ENCODE measurements around the gene HS2ST1. TPM values are rescaled to one million over a fixed set of nuclear protein-coding genes. Genes with fewer than 3 reads are reported as not detected.

Gene HS2ST1
- polyA plus RNA-seq, 3 donors = 2.6 to 6.0 (median 4.2) TPM

DNA sequence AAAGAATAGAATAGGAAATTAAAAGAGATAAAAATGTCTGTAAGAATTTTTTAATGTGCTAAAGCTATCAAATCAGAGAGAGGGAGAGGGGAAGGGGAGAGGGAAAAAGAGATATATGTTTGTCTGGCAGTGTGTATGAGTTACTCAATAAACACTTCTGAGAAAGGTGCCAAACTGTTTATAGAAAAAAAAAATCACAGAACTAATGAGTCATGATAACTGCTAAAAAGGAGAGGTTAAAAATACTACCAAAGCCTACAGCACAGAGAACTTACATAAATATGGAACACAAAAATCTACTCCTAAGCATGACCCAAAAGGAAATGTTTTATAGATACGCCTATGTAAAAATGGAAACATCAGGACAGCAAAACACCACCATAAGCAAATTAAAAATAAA lies 46.0 kb upstream of the HS2ST1 start:
- Mint-ChIP-seq H3K4me3 (no peak overlapping the region), H3K4me1 (peaks cover 3% of the 10 kb centered on the region), H3K36me3 (peaks cover 12 to 35% of the 10 kb centered on the region in 2 donors), H3K9me3 (peaks cover 0 to 3% (median 0%) of the 10 kb centered on the region in 7 donors), H3K27me3 (ENCODE audit: low read depth in 3 of 3) (peaks cover 0 to 2% (median 0%) of the 10 kb centered on the region in 3 donors), H3K27ac (peak overlapping the region in 4 of 7 donors; percentile 16 to 55 (median 24))
- Histone ChIP-seq H3K27ac (ENCODE audit: low read depth in 1 of 2, low read length in 2 of 2) (no peak overlapping the region), H3K9me3 (replicated peaks in 1 of 2; ENCODE audit: control insufficient read depth in 1 of 2, insufficient read depth in 1 of 2, low read length in 2 of 2) (no peaks in the 10 kb centered on the region), H3K4me3 (replicated peaks in 1 of 3; ENCODE audit: low read depth in 2 of 3, low read length in 3 of 3) (no peak overlapping the region), H3K79me2 (ENCODE audit: insufficient read depth, low read length) (peaks cover 6% of the 10 kb centered on the region), H3K27me3 (ENCODE audit: control insufficient read depth in 2 of 2, insufficient read depth in 2 of 2, low read length in 2 of 2) (no peaks in the 10 kb centered on the region), H3K4me1 (ENCODE audit: control insufficient read depth in 1 of 2, insufficient read depth in 2 of 2, low read length in 2 of 2) (no peaks in the 10 kb centered on the region), H3K4me2 (replicated peaks; ENCODE audit: extremely low read depth, low read length, poor library complexity, severe bottlenecking) (no peak overlapping the region), H3K36me3 (replicated peaks in 1 of 2; ENCODE audit: control insufficient read depth in 1 of 2, insufficient read depth in 2 of 2, low read length in 2 of 2) (peaks cover 0 to 31% of the 10 kb centered on the region in 2 donors), H3K9ac (ENCODE audit: insufficient read depth, low read length, poor library complexity, severe bottlenecking) (no peak overlapping the region), H4K20me1 (ENCODE audit: insufficient read depth, low read length) (peaks cover 7% of the 10 kb centered on the region), H2AFZ (ENCODE audit: insufficient read depth, low read depth, low read length, poor library complexity, severe bottlenecking) (no peak overlapping the region)
- no CpG with 5 or more reads among the region's 1 CpG for WGBS (ENCODE audit: insufficient coverage)
- TF ChIP-seq, protein P1, sequence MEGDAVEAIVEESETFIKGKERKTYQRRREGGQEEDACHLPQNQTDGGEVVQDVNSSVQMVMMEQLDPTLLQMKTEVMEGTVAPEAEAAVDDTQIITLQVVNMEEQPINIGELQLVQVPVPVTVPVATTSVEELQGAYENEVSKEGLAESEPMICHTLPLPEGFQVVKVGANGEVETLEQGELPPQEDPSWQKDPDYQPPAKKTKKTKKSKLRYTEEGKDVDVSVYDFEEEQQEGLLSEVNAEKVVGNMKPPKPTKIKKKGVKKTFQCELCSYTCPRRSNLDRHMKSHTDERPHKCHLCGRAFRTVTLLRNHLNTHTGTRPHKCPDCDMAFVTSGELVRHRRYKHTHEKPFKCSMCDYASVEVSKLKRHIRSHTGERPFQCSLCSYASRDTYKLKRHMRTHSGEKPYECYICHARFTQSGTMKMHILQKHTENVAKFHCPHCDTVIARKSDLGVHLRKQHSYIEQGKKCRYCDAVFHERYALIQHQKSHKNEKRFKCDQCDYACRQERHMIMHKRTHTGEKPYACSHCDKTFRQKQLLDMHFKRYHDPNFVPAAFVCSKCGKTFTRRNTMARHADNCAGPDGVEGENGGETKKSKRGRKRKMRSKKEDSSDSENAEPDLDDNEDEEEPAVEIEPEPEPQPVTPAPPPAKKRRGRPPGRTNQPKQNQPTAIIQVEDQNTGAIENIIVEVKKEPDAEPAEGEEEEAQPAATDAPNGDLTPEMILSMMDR (IDR thresholded peaks at IDR 0.05) = no peak
- intact Hi-C loops (cut with micrococcal nuclease) = no loop called here
- no peak for DNase-seq

DNA sequence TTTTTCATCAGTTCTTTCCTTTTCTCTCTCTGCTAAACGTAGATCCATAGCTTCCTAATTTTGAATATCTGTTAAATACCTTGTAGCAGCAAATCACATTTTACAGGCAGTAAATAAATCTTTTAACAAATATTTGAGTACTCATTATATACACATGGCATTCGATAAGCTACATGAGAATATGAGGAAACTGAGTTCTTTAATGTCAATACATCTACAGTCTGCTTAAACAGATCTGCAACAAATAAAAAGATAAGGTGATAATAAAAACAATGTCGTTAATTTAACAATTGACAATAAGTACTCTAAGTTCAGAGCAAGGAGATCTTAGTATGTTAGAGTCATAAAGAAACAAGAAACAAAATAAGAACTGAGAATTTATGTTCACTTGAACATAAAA lies 43.4 kb upstream of the HS2ST1 start:
- intact Hi-C loops (cut with micrococcal nuclease) = no loop called here
- no peak for DNase-seq
- H3K9me3 ChIP-seq (replicated peaks in 1 of 2; ENCODE audit: control insufficient read depth in 1 of 2, insufficient read depth in 1 of 2, low read length in 2 of 2) = no peaks in the 10 kb centered on the region
- H3K9ac ChIP-seq (ENCODE audit: insufficient read depth, low read length, poor library complexity, severe bottlenecking) = no peak overlapping the region
- WGBS (ENCODE audit: insufficient coverage) = no CpG with 5 or more reads among the region's 3 CpGs
- no peak overlapping the region for H3K27ac Mint-ChIP-seq
- H3K4me2 ChIP-seq (replicated peaks; ENCODE audit: extremely low read depth, low read length, poor library complexity, severe bottlenecking) = no peak overlapping the region
- H4K20me1 ChIP-seq (ENCODE audit: insufficient read depth, low read length) = peaks cover 5% of the 10 kb centered on the region
- no peak overlapping the region for H3K27ac ChIP-seq (ENCODE audit: low read depth in 1 of 2, low read length in 2 of 2)
- no peaks in the 10 kb centered on the region for H3K4me1 ChIP-seq (ENCODE audit: control insufficient read depth in 1 of 2, insufficient read depth in 2 of 2, low read length in 2 of 2)
- H2AFZ ChIP-seq (ENCODE audit: insufficient read depth, low read depth, low read length, poor library complexity, severe bottlenecking) = no peak overlapping the region
- TF ChIP-seq, protein P1 (IDR thresholded peaks at IDR 0.05) = no peak
- no peaks in the 10 kb centered on the region for H3K27me3 ChIP-seq (ENCODE audit: control insufficient read depth in 2 of 2, insufficient read depth in 2 of 2, low read length in 2 of 2)
- no peak overlapping the region for H3K4me3 ChIP-seq (replicated peaks in 1 of 3; ENCODE audit: low read depth in 2 of 3, low read length in 3 of 3)
- peaks cover 16 to 45% of the 10 kb centered on the region in 2 donors for H3K36me3 Mint-ChIP-seq
- H3K4me1 Mint-ChIP-seq = peaks cover 3% of the 10 kb centered on the region
- peaks cover 0 to 22% of the 10 kb centered on the region in 2 donors for H3K36me3 ChIP-seq (replicated peaks in 1 of 2; ENCODE audit: control insufficient read depth in 1 of 2, insufficient read depth in 2 of 2, low read length in 2 of 2)
- peaks cover 0 to 3% (median 0%) of the 10 kb centered on the region in 7 donors for H3K9me3 Mint-ChIP-seq
- no peaks in the 10 kb centered on the region for H3K79me2 ChIP-seq (ENCODE audit: insufficient read depth, low read length)
- no peak overlapping the region for H3K4me3 Mint-ChIP-seq
- H3K27me3 Mint-ChIP-seq (ENCODE audit: low read depth in 3 of 3) = peaks cover 0 to 2% (median 0%) of the 10 kb centered on the region in 3 donors

All from CD14-positive monocyte (primary cell).